HepG2 (cell line): ENCODE measurements around the gene TRMT6.

Experiments
- CREB1 ChIP-seq, 2 experiments: fragments of 450-650 bp in 1 of 2; IDR thresholded peaks; 2 replicates each; pipeline ENCODE4 v1.6.1; 2016 to 2017; ENCODE audit warnings: control low read depth in 1 of 2, mild to moderate bottlenecking in 1 of 2, missing compliant biosample characterization in 1 of 2, missing genetic modification characterization in 1 of 2
- EP300 ChIP-seq, 3 experiments: sonication (generic) in 1 of 3; formaldehyde crosslinking in 1 of 3; IDR thresholded peaks; 2 replicates each; pipeline versions ENCODE4 v1.5.1 to v1.6.1; 2011 to 2020; ENCODE audit warnings: low read depth in 2 of 3, low read length in 2 of 3, borderline replicate concordance in 1 of 3, improper control_type of control experiment in 1 of 3, mild to moderate bottlenecking in 1 of 3, missing genetic modification reagents in 1 of 3, moderate library complexity in 1 of 3
- KDM5A ChIP-seq: fragments of 200-600 bp; sonication (generic); IDR thresholded peaks from 2 replicates; pipeline ENCODE4 v1.7.0; 2018; ENCODE audit warnings: antibody characterized with exemption, mild to moderate bottlenecking, low read length, borderline replicate concordance
- NFYB ChIP-seq: sonication (generic); formaldehyde crosslinking; IDR thresholded peaks from 2 replicates; pipeline ENCODE4 v1.4.0; 2020; ENCODE audit warnings: missing genetic modification reagents
- POLR2AphosphoS5 ChIP-seq: IDR thresholded peaks from 2 replicates; pipeline ENCODE4 v1.6.1; 2012; ENCODE audit warnings: low read depth, low read length
- SMAD9 ChIP-seq: sonication (generic); formaldehyde crosslinking; IDR thresholded peaks from 2 replicates; pipeline ENCODE4 v1.5.1; 2020; ENCODE audit warnings: mild to moderate bottlenecking, missing genetic modification reagents
- TF ChIP-seq, protein P1 (sequence below): sonication (generic); formaldehyde crosslinking; IDR thresholded peaks from 2 replicates; pipeline ENCODE4 v1.5.0; 2020; ENCODE audit warnings: missing genetic modification reagents
- TF ChIP-seq, protein P2 (sequence below): sonication (generic); formaldehyde crosslinking; conservative IDR thresholded peaks from 2 replicates; pipeline ENCODE4 v1.4.0; 2020; ENCODE audit warnings: missing genetic modification reagents

DNA sequence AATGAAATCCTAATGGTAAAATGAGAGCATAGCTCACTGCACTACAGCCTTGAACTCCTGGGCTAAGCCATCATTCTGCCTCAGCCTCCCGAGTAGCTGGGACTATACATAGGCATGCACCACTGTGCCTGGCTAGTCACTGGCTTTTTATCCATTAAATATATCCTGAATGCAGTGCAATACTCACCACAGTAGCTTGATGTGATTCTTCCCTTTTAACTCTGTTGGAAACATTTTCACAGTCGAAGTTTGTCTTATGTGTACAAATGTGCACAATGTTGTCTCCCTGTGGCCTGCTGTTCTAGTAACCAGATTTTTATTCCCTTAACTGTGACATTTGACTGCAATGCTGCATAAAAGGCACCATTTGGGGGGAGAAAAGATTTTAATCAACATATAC, 56.7 kb downstream of the TRMT6 start:
- TF ChIP-seq, protein P1, sequence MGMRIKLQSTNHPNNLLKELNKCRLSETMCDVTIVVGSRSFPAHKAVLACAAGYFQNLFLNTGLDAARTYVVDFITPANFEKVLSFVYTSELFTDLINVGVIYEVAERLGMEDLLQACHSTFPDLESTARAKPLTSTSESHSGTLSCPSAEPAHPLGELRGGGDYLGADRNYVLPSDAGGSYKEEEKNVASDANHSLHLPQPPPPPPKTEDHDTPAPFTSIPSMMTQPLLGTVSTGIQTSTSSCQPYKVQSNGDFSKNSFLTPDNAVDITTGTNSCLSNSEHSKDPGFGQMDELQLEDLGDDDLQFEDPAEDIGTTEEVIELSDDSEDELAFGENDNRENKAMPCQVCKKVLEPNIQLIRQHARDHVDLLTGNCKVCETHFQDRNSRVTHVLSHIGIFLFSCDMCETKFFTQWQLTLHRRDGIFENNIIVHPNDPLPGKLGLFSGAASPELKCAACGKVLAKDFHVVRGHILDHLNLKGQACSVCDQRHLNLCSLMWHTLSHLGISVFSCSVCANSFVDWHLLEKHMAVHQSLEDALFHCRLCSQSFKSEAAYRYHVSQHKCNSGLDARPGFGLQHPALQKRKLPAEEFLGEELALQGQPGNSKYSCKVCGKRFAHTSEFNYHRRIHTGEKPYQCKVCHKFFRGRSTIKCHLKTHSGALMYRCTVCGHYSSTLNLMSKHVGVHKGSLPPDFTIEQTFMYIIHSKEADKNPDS (CRISPR knock-in tag): no peak
- TF ChIP-seq, protein P2, sequence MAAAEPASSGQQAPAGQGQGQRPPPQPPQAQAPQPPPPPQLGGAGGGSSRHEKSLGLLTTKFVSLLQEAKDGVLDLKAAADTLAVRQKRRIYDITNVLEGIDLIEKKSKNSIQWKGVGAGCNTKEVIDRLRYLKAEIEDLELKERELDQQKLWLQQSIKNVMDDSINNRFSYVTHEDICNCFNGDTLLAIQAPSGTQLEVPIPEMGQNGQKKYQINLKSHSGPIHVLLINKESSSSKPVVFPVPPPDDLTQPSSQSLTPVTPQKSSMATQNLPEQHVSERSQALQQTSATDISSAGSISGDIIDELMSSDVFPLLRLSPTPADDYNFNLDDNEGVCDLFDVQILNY (CRISPR knock-in tag): no peak
- TF ChIP-seq NFYB (CRISPR knock-in tag) (no peak), SMAD9 (CRISPR knock-in tag) (no peak), POLR2AphosphoS5 (no peak), EP300 (IDR thresholded peaks at IDR 0.05; ENCODE audit: low read depth in 2 of 2, low read length in 2 of 2) (no peak), EP300 (CRISPR knock-in tag; IDR thresholded peaks at IDR 0.05; ENCODE audit: borderline replicate concordance) (no peak), CREB1 (IDR thresholded peaks at IDR 0.05) (no peak), CREB1 (CRISPR knock-in tag; IDR thresholded peaks at IDR 0.05) (no peak), KDM5A (no peak)
